ENCODE results near the gene MCEMP1.

DNA sequence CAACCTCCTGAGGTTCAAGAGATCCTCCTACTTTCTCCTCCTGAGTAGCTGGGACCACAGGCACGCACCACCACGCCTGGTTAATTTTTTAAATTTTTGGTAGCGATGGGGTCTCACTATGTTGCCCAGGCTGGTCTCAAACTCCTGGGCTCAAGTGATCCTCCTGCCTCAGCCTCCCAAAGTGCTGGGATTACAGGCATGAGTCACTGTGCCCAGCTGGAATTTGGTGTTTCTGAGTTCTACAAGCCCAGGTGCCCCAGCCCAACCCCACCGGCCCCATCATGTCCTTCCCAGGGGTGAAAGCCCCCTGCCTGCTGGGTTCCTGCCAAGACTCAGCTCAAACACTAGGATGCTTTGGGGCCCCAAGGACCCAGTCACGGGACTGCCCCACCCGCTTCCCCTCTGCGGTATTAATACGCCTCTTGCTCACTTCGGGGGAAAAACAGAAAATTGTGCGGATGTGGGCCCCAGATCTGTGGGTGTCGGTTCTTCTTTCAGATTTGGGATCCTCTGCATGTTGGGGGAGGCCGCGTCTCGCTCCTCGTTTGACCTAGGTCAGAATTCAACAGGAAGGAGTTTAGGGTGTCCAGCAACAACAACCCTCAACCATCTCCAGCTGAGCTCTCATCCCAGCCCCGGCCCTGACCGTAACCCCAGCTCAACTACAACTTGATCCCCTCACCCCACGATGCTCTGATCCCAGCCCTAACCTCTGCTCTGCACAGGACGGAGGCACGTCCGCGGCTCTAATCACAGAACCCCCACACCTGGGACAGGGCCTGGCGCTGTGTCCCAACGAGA, 28.7 kb downstream of the MCEMP1 start:
- TF ChIP-seq, protein P1, sequence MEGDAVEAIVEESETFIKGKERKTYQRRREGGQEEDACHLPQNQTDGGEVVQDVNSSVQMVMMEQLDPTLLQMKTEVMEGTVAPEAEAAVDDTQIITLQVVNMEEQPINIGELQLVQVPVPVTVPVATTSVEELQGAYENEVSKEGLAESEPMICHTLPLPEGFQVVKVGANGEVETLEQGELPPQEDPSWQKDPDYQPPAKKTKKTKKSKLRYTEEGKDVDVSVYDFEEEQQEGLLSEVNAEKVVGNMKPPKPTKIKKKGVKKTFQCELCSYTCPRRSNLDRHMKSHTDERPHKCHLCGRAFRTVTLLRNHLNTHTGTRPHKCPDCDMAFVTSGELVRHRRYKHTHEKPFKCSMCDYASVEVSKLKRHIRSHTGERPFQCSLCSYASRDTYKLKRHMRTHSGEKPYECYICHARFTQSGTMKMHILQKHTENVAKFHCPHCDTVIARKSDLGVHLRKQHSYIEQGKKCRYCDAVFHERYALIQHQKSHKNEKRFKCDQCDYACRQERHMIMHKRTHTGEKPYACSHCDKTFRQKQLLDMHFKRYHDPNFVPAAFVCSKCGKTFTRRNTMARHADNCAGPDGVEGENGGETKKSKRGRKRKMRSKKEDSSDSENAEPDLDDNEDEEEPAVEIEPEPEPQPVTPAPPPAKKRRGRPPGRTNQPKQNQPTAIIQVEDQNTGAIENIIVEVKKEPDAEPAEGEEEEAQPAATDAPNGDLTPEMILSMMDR (IDR thresholded peaks at IDR 0.05) = no peak
- TF ChIP-seq POLR2A (IDR thresholded peaks at IDR 0.05) (no peak), EP300 (IDR thresholded peaks at IDR 0.05) (no peak)
